H1 (cell line): ENCODE data around the gene MEGF11.

Experiments used
- EZH2 ChIP-seq: fragments of 200-600 bp; sonication (generic); IDR thresholded peaks from 2 replicates; pipeline ENCODE4 v1.7.1; 2012; ENCODE audit warnings: low read depth, mild to moderate bottlenecking, moderate library complexity, low read length, inconsistent platforms; ENCODE audit not compliant: severe bottlenecking
- JUND ChIP-seq: IDR thresholded peaks from 2 replicates; pipeline ENCODE4 v1.6.1; 2011; ENCODE audit warnings: mild to moderate bottlenecking, improper control_type of control experiment, low read length
- PHF8 ChIP-seq: fragments of 200-600 bp; sonication (generic); conservative IDR thresholded peaks from 2 replicates; pipeline ENCODE4 v1.7.1; 2012; ENCODE audit warnings: low read depth, mild to moderate bottlenecking, inconsistent platforms, low read length, moderate library complexity
- TF ChIP-seq, protein P1 (sequence below), 3 experiments: IDR thresholded peaks; 1 replicate in 2 of 3; 2 replicates in 1 of 3; pipeline versions ENCODE4 v1.5.1 to v1.6.1; 2011; ENCODE audit warnings: low read length in 3 of 3, mild to moderate bottlenecking in 3 of 3, inconsistent platforms in 2 of 3, low read depth in 1 of 3, moderate library complexity in 1 of 3; ENCODE audit not compliant: insufficient read depth in 1 of 3; ENCODE audit errors: control extremely low read depth in 1 of 3
- TF ChIP-seq, protein P2 (sequence below): IDR thresholded peaks from 2 replicates; pipeline ENCODE4 v1.6.1; 2011; ENCODE audit warnings: low read length, improper control_type of control experiment
- TF ChIP-seq, protein P3 (sequence below): IDR thresholded peaks from 2 replicates; pipeline ENCODE4 v1.6.1; 2012; ENCODE audit warnings: low read length, inconsistent platforms

DNA sequence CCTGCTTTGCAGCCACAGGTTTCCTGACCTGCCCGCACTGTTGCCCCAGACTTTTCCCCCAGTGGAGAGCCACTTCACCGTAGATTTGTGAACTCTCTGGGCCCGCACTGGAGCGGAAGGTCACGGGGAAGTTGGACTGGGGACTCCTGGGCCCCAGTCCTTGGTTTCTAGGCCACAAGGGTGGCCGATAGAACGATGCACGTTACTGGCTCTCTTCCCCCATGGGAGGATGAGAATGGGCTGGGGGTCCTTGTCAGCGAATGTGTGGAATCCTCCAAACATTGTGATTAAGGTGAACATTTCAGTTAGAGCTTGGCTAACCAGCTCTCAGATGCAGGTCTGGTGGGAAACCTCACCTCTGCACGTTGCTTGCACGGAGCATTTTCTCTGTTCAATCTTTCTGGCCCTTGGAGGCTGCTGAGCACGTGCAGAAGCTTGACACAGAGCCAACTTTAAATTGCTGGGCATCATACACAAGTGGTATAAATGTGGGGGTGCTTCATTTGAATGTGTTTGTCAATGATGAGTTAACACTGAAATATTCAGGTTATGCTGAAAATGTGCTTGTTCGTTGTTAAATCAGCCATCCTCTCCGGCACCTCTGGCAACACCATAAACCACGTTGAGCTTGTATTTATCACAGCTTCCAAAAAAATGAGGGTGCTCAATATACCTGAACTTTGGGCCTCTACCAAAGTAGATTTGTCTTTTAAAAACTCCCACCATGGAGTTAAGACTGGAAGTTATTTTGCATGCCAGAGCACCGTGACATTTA, 40.8 kb upstream of the MEGF11 start:
- TF ChIP-seq, protein P1, sequence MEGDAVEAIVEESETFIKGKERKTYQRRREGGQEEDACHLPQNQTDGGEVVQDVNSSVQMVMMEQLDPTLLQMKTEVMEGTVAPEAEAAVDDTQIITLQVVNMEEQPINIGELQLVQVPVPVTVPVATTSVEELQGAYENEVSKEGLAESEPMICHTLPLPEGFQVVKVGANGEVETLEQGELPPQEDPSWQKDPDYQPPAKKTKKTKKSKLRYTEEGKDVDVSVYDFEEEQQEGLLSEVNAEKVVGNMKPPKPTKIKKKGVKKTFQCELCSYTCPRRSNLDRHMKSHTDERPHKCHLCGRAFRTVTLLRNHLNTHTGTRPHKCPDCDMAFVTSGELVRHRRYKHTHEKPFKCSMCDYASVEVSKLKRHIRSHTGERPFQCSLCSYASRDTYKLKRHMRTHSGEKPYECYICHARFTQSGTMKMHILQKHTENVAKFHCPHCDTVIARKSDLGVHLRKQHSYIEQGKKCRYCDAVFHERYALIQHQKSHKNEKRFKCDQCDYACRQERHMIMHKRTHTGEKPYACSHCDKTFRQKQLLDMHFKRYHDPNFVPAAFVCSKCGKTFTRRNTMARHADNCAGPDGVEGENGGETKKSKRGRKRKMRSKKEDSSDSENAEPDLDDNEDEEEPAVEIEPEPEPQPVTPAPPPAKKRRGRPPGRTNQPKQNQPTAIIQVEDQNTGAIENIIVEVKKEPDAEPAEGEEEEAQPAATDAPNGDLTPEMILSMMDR (IDR thresholded peaks at IDR 0.05; ENCODE audit: control extremely low read depth in 1 of 3, insufficient read depth in 1 of 3, low read depth in 1 of 3, low read length in 3 of 3), result no peak
- TF ChIP-seq PHF8 (no peak), JUND (no peak), EZH2 (no peak)
- TF ChIP-seq, protein P2, sequence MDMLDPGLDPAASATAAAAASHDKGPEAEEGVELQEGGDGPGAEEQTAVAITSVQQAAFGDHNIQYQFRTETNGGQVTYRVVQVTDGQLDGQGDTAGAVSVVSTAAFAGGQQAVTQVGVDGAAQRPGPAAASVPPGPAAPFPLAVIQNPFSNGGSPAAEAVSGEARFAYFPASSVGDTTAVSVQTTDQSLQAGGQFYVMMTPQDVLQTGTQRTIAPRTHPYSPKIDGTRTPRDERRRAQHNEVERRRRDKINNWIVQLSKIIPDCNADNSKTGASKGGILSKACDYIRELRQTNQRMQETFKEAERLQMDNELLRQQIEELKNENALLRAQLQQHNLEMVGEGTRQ, result no peak
- TF ChIP-seq, protein P3, sequence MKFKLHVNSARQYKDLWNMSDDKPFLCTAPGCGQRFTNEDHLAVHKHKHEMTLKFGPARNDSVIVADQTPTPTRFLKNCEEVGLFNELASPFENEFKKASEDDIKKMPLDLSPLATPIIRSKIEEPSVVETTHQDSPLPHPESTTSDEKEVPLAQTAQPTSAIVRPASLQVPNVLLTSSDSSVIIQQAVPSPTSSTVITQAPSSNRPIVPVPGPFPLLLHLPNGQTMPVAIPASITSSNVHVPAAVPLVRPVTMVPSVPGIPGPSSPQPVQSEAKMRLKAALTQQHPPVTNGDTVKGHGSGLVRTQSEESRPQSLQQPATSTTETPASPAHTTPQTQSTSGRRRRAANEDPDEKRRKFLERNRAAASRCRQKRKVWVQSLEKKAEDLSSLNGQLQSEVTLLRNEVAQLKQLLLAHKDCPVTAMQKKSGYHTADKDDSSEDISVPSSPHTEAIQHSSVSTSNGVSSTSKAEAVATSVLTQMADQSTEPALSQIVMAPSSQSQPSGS, result no peak
